ENCODE measurements around the gene SENP5.
"Not testable (repeated sequence)": the region's sequence is repeated elsewhere in the genome, so short reads cannot be mapped to it uniquely, and the experiment has no call there.

Gene SENP5

DNA sequence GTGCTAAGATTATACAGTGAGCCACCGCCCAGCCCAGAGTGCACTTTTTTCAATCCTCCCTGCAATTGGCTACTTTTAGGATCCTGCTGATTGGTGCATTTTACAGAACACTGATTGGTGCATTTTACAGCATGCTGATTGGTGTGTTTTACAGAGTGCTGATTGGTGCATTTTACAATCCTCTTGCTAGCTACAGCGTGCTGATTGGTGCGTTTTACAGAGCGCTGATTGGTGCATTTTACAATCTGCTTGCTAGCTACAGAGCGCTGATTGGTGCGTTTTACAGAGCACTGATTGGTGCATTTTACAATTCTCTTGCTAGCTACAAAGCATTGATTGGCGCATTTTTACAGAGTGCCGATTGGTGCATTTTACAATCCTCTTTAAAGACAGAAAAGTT lies 4.7 kb upstream of the SENP5 start:
- DNase-seq (ENCODE audit: low spot score in 2 of 2); H3K4me3 Mint-ChIP-seq; H3K27ac Mint-ChIP-seq; H3K9me3 Mint-ChIP-seq; H3K36me3 Mint-ChIP-seq; ATAC-seq: not testable (repeated sequence)
- peaks cover 14% of the 10 kb centered on the region for H3K4me1 Mint-ChIP-seq

DNA sequence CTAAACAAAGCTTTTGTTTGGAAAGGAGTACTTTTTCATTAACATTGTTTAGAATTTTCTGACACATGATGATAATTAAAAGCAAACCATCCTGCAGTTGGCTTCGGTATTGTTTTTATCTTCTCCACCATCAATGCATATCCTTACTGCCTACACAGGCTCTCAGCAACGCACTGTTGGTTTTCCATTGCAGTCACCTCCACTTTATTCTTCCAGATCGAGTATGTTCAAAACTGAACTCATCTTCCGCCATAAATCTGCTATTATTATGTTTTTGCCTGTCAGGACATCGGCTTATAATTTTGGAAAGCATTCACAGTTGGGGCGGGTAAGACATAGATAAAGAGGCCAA lies 589 bp upstream of the SENP5 start:
- Mint-ChIP-seq H3K27ac (peak overlapping the region; percentile 86), H3K4me1 (peaks cover 14% of the 10 kb centered on the region), H3K36me3 (peaks cover 22% of the 10 kb centered on the region), H3K9me3 (no peaks in the 10 kb centered on the region), H3K4me3 (peak overlapping the region; percentile 86)
- no peak for ATAC-seq
- DNase-seq (ENCODE audit: low spot score in 2 of 2) = no peak

DNA sequence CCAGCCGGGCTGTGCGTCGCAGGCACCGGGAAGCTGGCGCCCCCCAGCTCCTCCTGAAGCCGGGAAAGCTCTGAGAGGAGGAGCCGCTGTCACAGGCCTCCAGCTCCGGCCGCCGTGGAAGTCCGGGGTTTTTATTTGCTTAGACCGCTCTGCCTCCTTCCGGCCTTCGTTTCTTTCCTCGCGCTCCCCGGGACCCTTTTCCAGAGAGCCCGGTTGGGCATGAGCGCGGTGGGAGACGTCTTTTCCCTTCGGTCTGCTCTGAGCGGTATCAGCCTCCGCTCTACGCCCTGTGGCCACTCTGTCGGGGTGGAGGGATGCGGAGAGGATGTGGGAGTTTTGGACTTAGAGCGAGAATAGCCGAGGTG lies 559 bp downstream of the SENP5 start:
- DNase-seq (ENCODE audit: low spot score in 2 of 2) (peak in 1 of 2 donors; percentile 67), ATAC-seq (peak; percentile 46)
- peaks cover 14% of the 10 kb centered on the region for H3K4me1 Mint-ChIP-seq
- no peaks in the 10 kb centered on the region for H3K9me3 Mint-ChIP-seq
- H3K36me3 Mint-ChIP-seq = peaks cover 29% of the 10 kb centered on the region
- H3K27ac Mint-ChIP-seq = peak overlapping the region; percentile 94
- peak overlapping the region; percentile 86 for H3K4me3 Mint-ChIP-seq

DNA sequence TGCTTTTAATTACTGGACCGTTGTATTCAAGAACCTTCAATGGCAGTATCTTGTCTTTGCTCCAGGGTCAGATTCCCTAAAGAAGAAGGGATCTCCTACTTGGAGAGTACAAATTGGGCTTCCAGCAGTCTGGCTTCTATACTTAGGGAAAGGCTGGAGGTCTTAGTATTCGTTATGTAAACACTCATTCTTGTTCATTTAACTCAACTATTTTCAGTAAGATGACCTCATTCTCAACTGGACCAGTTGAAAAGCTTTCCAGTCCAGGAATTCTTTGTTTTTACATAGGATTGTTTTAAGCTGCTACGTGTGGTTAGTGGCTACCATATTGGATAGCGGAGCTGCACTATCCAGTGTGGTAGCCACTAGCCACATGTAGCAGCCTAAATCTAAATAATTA lies 4.6 kb downstream of the SENP5 start:
- Mint-ChIP-seq H3K4me3 (no peak overlapping the region), H3K9me3 (no peaks in the 10 kb centered on the region)

DNA sequence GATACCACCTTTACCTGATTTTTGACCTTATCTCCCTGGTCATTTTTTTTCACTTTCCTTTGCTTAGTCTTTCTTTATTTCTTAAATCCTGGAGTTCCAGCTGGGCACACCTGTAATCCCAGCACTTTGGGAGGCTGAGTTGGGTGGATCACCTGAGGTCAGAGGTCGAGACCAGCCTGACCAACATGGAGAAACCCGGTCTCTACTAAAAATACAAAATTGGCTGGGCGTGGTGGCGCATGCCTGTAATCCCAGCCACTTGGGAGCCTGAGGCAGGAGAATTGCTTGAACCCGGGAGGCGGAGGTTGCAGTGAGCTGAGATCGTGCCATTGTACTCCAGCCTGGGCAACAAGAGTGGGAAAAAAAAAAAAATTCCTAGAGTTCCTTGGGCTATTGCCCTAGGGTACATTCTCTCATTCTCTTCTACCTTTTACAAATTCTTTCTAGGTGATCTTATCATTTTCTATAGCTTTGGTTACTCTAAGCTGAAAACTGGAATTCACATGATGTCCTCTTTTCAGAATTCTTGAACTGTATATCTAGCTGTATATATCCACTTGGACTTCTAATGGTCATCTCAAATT lies 6.9 kb downstream of the SENP5 start:
- peaks cover 34% of the 10 kb centered on the region for H3K4me1 Mint-ChIP-seq
- peak overlapping the region; percentile 60 for H3K27ac Mint-ChIP-seq
- H3K9me3 Mint-ChIP-seq; H3K4me3 Mint-ChIP-seq; DNase-seq (ENCODE audit: low spot score in 2 of 2); ATAC-seq: not testable (repeated sequence)
- peaks cover 30% of the 10 kb centered on the region for H3K36me3 Mint-ChIP-seq

More for the DNA sequence above, 4.6 kb downstream of the SENP5 start:
- Mint-ChIP-seq H3K36me3 (peaks cover 30% of the 10 kb centered on the region), H3K4me1 (peaks cover 20% of the 10 kb centered on the region), H3K27ac (no peak overlapping the region)
- ATAC-seq (no peak), DNase-seq (ENCODE audit: low spot score in 2 of 2) (no peak)

DNA sequence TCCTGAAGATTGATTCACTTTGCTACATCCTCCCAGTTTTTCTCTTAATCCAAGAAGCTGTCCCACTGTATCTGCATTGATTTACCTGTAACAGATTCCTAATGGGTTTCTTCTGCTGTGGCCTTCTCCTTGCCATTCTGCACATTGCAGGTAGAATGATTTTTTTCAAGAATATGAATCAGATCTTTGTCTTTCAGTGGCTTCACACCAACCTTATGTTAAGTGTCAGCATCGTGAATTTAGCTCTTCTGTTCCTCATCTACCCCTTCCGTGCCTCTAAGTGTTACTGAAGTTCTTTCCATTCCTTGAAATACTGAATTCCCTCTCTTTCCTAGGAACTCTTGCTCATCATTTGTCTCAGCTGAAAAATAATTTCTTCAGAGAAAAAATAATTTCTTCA lies 7.5 kb downstream of the SENP5 start:
- H3K36me3 Mint-ChIP-seq = peaks cover 33% of the 10 kb centered on the region
- no peak overlapping the region for H3K4me3 Mint-ChIP-seq
- peaks cover 34% of the 10 kb centered on the region for H3K4me1 Mint-ChIP-seq
- DNase-seq (ENCODE audit: low spot score in 2 of 2) (no peak), ATAC-seq (peak; percentile 61)
- peak overlapping the region; percentile 2 for H3K27ac Mint-ChIP-seq
- H3K9me3 Mint-ChIP-seq = no peaks in the 10 kb centered on the region

DNA sequence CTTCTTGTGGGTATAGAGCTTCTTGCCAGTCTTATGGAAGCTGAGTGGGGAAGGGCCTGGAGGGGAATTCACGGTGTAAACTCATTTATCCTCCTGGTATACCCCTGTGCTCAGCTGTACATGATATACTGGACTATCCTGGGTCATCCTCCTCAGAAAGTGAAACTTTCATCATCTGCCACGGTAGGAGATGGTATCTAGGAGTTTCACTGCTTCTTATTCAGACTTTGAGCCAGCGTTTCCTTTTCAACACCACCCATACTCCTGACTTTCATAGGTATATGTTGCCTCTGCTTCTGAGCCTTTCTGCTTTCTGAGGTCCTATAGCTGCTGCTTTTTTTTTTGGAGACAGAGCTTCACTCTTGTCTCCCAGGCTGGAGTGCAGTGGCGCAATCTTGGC lies 15.6 kb downstream of the SENP5 start:
- H3K27ac Mint-ChIP-seq = peak overlapping the region; percentile 57
- no peak for DNase-seq (ENCODE audit: low spot score in 2 of 2)
- no peaks in the 10 kb centered on the region for H3K9me3 Mint-ChIP-seq
- peaks cover 73% of the 10 kb centered on the region for H3K36me3 Mint-ChIP-seq
- H3K4me1 Mint-ChIP-seq = peaks cover 38% of the 10 kb centered on the region
- ATAC-seq = peak; percentile 79
- no peak overlapping the region for H3K4me3 Mint-ChIP-seq

DNA sequence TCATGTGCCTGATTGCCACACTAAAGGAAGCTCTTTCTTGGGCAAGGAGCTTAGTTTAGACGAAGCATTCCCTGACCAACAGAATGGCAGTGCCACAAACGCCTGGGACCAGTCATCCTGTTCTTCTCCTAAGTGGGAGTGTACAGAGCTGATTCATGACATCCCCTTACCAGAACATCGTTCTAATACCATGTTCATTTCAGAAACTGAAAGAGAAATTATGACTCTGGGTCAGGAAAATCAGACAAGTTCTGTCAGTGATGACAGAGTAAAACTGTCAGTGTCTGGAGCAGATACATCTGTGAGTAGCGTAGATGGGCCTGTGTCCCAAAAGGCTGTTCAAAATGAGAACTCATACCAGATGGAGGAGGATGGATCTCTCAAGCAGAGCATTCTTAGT lies 18.4 kb downstream of the SENP5 start:
- H3K36me3 Mint-ChIP-seq = peaks cover 69% of the 10 kb centered on the region
- DNase-seq (ENCODE audit: low spot score in 2 of 2) = no peak
- no peaks in the 10 kb centered on the region for H3K9me3 Mint-ChIP-seq

DNA sequence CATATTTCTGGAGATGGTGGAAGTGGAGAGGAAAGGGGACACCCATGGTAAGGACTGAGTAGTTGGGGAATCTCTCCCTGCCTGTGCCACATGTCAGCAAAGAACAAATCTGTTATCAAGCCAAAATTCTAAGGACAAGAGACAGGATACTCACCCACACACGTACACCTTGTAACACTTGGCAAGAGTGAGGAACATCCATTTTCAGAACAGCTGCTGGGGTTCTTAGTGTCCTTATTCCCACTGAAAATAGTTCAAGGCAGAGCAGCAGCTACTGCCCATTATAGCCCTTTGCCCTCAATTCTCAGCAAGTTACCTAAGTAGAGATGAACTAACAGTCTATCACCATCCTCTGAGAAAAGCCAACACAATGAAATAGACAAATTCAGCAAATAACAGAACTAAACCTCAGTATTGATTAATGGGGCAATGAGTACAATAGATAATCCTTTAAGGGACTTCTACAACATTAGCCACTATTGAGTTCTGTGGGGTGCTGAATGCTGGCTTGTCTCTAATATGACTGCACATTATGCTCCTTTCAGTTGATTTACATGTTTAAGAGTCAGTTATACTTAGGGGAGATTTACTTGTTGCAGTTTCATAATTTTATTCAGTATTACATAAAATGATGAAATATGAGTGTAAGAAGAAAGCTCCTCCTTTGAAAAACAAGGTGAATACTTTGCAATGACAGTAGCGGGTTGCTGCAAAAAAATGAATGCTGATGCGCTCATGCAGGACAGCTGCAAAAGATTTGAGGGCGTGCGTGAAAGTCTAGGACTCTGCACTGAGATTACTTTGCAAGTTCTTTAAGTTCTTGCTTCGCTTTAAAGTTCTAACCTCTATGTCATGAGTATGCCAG lies 22.4 kb downstream of the SENP5 start:
- no peak overlapping the region for H3K4me3 Mint-ChIP-seq
- H3K27ac Mint-ChIP-seq = peak overlapping the region; percentile 1
- H3K4me1 Mint-ChIP-seq = peaks cover 14% of the 10 kb centered on the region
- no peaks in the 10 kb centered on the region for H3K9me3 Mint-ChIP-seq
- ATAC-seq = no peak
- peaks cover 57% of the 10 kb centered on the region for H3K36me3 Mint-ChIP-seq
- no peak for DNase-seq (ENCODE audit: low spot score in 2 of 2)

More for the DNA sequence above, 18.4 kb downstream of the SENP5 start:
- H3K4me3 Mint-ChIP-seq = no peak overlapping the region
- peak; percentile 92 for ATAC-seq
- peak overlapping the region; percentile 59 for H3K27ac Mint-ChIP-seq
- H3K4me1 Mint-ChIP-seq = peaks cover 27% of the 10 kb centered on the region

DNA sequence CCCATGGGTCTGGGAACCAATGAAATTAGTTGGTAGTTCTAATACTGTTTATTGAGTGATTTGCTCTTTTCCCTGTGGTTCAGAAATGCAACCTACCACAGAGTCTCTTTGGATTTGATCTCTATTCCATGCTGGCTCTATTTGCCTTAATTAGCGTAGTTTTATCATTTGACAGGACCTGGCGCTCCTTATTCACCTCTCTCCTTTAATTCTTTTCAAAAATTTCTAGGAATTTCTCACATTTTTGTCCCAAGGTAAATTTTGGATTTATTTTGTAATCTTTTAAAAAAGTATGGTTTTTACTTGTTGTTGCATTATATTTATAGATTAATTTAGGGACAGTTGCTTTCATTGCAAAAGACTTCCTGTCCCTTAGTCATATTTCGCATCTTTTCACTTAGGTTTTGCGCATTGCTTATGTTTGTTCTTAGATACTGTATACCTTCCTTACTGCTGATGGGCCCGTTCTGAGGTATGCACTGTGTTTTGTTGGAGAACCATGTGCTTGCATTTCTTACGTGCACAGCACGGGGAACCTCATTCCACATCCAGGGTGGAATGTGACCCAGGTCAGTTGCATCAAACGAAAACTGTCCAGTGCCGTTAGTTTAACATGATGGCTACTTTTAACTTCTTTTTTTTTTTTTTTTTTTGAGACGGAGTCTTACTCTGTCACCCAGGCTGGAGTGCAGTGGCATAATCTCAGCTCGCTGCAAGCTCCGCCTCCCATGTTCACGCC lies 27.0 kb downstream of the SENP5 start:
- ATAC-seq = no peak
- no peak for DNase-seq (ENCODE audit: low spot score in 2 of 2)
- no peak overlapping the region for H3K27ac Mint-ChIP-seq
- H3K9me3 Mint-ChIP-seq = no peaks in the 10 kb centered on the region
- H3K36me3 Mint-ChIP-seq = peaks cover 31% of the 10 kb centered on the region
- H3K4me3 Mint-ChIP-seq = no peak overlapping the region
- H3K4me1 Mint-ChIP-seq = no peaks in the 10 kb centered on the region

DNA sequence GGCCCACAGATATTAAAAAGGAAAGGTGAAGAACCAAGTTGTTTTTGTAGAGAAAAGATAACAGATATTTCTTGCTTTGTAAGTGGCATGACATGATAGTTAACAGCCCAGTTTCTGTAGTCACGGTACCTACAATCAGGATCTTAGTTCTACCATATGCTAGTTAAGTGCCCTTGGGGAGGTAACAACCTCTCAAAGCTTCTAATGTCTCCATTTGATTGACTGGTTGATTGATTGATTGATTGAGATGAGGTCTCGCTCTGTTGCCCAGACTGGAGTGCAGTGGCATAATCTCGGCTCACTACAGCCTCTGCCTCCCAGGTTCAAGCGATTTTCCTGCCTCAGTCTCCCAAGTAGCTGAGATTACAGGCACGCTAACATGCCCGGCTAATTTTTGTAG lies 28.5 kb downstream of the SENP5 start:
- peak overlapping the region; percentile 23 for H3K27ac Mint-ChIP-seq
- H3K4me3 Mint-ChIP-seq = no peak overlapping the region
- no peaks in the 10 kb centered on the region for H3K9me3 Mint-ChIP-seq
- no peak for ATAC-seq
- H3K36me3 Mint-ChIP-seq = peaks cover 46% of the 10 kb centered on the region
- no peaks in the 10 kb centered on the region for H3K4me1 Mint-ChIP-seq
- DNase-seq (ENCODE audit: low spot score in 2 of 2) = no peak

DNA sequence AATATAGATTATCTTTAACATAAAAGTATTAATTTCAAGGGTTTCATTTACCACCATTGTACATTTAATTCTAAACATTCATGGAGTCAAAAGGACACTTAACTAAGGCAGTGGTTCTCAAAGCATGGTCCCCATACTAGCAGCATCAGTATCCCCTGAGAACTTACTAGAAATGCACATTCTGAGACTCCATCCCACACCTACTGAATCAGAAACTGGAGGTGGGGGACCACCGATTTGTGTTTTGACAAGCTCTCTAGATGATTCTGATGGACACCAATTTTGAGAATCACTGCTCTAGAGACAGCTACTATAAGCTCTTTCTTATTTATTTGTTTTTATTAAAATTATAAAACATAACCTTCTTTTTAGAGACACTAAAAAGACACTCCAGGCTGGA lies 34.0 kb downstream of the SENP5 start:
- DNase-seq (ENCODE audit: low spot score in 2 of 2) (no peak), ATAC-seq (peak; percentile 57)
- peaks cover 79% of the 10 kb centered on the region for H3K36me3 Mint-ChIP-seq
- no peaks in the 10 kb centered on the region for H3K9me3 Mint-ChIP-seq
- H3K4me3 Mint-ChIP-seq = no peak overlapping the region
- no peak overlapping the region for H3K27ac Mint-ChIP-seq
- H3K4me1 Mint-ChIP-seq = no peaks in the 10 kb centered on the region

DNA sequence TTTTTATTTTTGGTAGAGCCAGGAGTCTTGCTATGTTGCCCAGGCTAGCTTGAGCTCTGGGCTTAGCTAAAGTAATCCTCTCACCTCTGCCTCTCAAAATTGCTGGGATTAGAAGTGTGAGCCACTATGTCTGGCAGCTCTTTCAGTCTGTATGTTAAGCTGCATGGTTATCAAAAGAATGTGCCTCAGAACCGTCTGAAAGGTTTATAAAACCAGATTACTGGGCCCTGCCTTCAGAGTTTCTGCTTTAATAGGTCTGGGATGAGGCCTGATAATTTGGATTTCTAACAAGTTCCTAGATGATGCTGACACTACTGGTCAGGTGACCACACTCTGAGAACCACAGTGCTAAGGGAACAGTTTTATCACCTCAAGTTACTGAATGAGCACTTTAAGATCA lies 34.6 kb downstream of the SENP5 start:
- no peak overlapping the region for H3K4me3 Mint-ChIP-seq
- no peaks in the 10 kb centered on the region for H3K4me1 Mint-ChIP-seq
- H3K36me3 Mint-ChIP-seq = peaks cover 84% of the 10 kb centered on the region
- ATAC-seq = peak; percentile 16
- no peaks in the 10 kb centered on the region for H3K9me3 Mint-ChIP-seq
- no peak overlapping the region for H3K27ac Mint-ChIP-seq
- no peak for DNase-seq (ENCODE audit: low spot score in 2 of 2)

DNA sequence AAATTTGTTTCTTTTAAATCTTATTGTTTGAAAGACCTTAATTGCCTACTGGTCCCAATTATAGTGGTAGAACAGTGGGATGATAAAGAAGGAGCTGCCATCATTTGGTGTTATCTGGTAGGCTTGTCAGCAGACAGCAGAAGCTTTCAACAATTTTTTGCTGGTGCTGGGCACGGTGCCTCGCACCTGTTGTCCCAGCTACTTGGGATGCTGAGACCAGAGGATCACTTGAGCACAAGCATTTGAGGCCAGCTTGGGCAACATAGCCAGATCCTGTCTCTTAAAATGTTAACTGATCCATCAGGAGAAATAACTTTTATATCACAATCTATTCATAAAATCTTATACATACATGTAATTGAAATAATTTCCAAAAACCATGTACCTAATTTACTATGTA lies 36.0 kb downstream of the SENP5 start:
- H3K36me3 Mint-ChIP-seq = peaks cover 98% of the 10 kb centered on the region
- no peak for DNase-seq (ENCODE audit: low spot score in 2 of 2)
- H3K9me3 Mint-ChIP-seq = no peaks in the 10 kb centered on the region
- H3K4me1 Mint-ChIP-seq = no peaks in the 10 kb centered on the region
- H3K4me3 Mint-ChIP-seq = no peak overlapping the region
- ATAC-seq = no peak
- no peak overlapping the region for H3K27ac Mint-ChIP-seq

DNA sequence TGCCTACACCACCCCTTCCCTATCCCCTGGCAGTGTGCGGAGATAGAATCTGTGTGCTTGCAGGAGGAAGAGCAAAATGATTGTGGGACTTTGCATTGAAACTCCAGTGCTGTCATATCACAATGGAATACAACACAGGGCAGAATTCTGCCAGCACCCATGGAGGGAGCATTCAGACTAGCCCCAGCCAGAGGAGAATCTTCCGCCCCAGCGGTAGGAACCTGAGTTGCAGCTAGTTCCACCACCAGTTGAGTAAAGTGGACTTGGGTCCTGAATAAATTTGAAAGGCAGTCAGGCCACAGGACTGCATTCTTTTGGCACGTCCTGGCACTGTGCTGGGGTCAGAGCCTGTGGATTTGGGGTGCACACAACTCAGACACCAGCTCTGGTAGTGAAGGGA lies 47.1 kb downstream of the SENP5 start:
- Mint-ChIP-seq H3K9me3 (no peaks in the 10 kb centered on the region), H3K4me1 (no peaks in the 10 kb centered on the region), H3K27ac (no peak overlapping the region), H3K4me3 (no peak overlapping the region), H3K36me3 (peaks cover 54% of the 10 kb centered on the region)
- ATAC-seq = no peak
- no peak for DNase-seq (ENCODE audit: low spot score in 2 of 2)

DNA sequence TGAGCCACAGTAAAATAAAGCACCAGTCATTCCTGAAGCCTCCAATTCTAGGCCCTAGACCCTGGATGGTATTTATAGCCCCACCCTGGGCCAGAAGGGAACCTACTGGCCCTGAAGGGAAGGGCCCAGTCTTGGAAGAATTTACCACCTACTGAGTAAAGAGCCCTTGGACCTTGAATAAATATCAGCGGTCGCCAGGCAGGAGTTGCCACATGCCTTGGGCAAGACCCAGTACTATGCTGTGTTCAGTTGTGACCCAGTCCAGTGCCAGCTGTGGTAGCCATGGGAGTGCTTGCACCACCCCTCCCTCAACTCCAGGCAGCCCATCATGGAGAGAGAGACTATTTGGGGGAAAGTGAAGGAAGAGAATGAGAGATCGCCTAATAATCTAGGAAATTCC lies 47.7 kb downstream of the SENP5 start:
- no peak overlapping the region for H3K27ac Mint-ChIP-seq
- DNase-seq (ENCODE audit: low spot score in 2 of 2) = no peak
- no peak for ATAC-seq
- H3K4me1 Mint-ChIP-seq = no peaks in the 10 kb centered on the region
- peaks cover 49% of the 10 kb centered on the region for H3K36me3 Mint-ChIP-seq
- no peaks in the 10 kb centered on the region for H3K9me3 Mint-ChIP-seq
- H3K4me3 Mint-ChIP-seq = no peak overlapping the region

Measured in stimulated activated effector memory CD8-positive, alpha-beta T cell treated with anti-CD3 and anti-CD28 coated beads, Interleukin-12 subunit alpha, Interleukin-12 subunit beta, amount 100 ng/mL, for 72 hours (primary cell).